GM21737 (cell line): ENCODE measurements around the gene EIF2D.

Experiments
- ATAC-seq: cut with Tn5 transposase; IDR thresholded peaks from one replicate; pipeline ENCODE4 v1.9.1; 2021; ENCODE audit warnings: mild to moderate bottlenecking, moderate library complexity; ENCODE audit not compliant: unreplicated experiment

The EIF2D gene

DNA sequence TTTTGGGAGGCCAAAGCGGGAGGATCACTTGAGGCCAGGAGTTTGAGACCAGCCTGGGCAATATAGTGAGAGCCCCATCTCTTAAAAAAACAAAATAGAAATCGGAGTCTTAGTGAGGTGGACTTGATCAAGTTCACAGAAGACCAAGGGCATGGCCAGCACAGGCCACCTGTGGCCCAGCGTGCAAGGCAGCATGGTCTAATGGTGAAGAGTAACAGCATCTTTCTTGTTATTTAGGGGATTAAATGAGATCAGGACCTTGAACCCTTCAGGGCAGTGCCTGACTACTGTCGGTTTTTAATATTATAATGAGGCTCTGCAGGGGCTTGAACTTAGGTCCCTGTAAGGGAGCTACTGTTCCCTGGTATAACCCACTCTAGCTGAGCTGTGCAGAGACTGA lies 38.5 kb downstream of the EIF2D start:
- no peak for ATAC-seq

DNA sequence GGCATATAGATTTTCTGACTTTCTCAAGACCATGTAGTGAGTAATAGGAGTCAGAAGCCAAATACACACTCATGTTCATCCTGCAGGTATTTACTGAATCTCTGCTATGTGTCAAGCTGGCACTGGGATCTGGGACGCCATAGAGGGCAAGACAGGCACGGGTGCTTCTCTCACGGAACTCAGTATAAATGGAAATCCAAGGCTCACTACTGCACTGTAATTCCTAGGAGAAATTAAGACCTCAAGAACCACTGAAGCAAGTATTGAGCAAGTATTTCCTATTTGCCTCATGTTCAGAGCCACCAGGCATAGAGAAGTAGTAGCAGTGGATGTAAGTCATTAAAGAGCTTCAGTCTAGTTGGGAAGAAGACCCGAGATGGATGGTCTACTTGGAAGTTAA lies 38.9 kb downstream of the EIF2D start:
- ATAC-seq, result no peak

GRCh38 chr1:206572835-206573234 lies 39.4 kb downstream of the EIF2D start:
- no peak for ATAC-seq

DNA sequence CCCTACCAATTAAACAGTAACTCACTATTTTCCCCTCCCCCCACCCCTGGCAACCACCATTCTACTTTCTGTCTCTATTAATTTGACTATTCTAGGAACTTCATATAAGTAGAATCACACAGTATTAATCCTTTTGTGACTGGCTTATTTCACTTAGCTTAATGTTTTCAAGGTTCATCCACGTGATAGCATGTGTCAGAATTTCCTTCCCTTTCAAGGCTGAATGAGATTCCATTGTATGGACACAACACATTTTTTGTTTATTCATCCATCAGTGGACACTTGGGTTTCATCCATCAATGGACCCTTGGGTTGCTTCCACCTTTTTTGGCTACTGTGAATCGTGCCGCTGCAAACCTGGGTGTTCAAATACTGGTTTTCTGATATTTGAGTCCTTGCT lies 41.7 kb downstream of the EIF2D start:
- no peak for ATAC-seq

GRCh38 chr1:206569556-206569955 lies 42.7 kb downstream of the EIF2D start:
- no peak for ATAC-seq

DNA sequence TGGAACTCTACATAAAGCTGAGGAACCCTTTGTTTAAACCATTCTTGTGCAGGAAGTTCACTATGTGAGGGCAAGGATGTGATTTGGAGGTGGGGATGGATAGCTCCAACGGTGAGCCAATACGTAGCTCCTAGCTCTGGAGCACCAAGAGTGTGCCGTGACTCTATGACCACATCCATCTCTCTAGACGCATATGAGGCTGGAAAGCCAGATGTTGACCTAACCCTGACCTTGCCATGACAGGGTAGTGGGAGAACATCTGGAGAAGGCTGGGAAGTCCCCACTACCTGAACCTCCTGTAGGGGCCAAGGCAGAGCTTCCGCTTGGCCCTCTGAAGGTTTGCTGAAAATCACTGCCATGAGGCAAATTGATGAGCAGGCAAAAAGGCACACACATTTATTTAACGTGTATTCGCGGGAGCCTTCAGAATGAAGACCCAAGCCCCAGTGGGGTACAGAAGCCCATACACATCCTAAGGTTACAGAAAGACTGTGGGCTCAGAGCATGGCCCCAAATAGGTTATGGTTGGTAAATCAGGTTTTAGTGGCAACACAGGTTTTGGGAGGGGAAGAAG lies 43.4 kb downstream of the EIF2D start:
- ATAC-seq, result no peak

- no peak for ATAC-seq
Observed at GRCh38 chr1:206568256-206568655, 44.0 kb downstream of the EIF2D start.

DNA sequence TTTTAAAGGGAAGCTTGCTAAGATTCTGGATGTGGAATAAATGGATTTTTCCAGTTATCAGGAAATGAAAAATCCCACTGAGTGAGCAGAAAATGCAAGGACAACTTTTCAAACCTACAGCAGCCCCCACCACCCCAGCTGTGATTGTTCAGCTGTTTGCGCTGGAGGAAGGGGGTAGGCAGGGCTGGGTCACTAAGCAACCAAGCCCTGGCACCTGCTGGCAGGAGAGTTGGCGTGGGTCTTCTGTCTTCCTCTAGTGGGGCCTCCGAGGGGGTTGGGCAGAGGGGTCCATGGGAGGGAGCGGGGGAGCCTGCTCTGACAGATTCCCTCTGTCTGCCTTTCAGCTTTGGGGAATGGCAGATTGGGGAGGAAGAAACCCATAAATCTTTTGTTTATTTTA lies 45.3 kb downstream of the EIF2D start:
- ATAC-seq, result no peak

DNA sequence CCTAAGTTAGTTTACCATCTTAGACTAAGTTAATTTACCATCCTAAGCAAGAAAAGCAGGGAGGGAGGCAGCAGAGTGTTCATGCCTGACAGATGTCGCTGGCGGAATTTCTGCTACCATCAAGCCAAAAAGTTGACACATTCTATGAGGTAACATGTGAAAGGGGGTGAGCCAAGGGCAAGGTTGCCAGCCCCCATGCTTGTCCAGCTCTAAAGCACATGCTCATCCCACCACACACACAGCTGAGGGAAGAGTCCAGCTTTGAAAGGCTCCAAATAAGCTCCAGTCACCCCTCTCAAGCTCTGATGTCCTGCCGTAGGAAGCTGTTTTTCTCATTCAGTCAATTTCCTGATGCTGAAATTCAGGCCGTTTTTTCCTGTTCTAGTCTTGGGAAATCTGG lies 46.3 kb downstream of the EIF2D start:
- no peak for ATAC-seq

GRCh38 chr1:206563367-206564207 lies 48.7 kb downstream of the EIF2D start:
- ATAC-seq, result peak; percentile 5

DNA sequence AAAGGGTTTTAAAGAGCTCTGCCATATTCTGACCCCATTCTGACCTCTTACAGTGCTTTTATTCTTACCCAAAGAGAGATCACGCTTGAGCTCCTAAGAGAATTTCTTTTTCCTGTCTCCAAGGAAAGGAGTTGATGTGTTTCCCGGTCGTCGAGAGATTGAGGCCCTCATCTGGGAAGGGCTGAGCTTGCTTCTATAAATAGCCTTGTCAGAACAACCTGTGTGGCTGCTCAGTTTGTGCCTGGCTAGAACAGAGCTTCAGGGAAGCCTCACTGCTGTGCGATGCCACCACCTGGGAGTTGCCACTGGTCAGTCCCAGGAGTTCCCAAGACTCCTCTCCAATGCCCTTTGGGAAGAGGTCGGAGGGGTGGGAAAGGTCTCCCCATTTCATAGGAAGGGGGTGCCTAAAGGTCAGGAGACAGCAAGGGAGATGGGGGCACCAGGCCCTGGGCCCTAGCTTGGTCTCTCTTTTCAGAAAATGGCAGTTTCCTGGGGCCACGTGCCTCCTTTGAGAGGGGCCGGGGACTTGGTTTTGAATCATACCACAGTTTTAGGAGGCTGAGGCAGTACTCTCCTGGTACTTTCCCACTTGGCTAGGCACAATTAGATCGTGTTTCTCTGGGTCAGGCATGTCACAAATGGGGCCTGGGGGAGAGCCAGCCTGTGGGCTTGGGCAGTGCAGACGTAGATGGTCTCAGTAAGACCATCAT lies 52.1 kb downstream of the EIF2D start:
- ATAC-seq, result no peak

GRCh38 chr1:206559672-206559995 lies 52.6 kb downstream of the EIF2D start:
- no peak for ATAC-seq

DNA sequence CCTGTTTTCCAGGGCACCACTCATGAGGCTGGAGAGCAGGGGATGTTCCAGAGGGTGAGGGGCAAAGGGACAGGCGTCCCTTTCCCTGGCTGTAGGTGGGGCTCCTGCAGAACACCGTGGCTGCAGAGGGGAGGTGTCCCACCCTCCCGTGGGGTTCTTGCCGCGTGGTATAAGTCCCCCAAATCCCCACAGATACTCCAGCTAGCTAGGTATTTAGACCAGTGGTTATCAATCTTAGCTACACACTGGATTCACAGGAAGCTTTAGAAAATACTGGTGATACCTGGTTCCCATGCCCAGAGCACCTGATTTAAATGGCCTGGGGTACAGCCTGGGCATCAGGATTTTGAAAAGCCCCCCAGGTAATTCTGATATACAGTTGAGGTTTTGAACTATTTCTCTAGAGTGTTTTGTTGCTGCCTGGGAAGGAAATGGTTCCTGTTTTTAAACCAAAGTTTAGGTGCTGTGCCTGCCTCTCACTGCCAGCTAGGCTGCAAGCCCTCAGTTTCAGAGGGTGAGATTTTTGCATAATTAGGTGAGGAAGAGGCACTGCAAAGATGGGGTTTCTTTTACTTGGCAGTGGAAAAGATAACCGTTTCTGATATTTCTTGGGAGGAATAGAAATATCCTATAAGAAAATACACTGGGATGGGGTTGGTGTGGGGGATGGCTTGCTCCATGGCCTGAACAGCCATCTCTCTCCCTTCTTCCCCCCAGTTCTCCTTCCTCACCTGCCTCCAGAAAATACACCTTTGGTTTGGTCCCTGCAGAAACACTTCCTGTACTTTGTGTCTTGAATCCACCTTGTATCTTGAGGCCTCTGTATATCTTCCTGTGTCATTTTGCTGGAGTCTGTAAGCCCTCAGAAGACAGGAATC lies 53.2 kb downstream of the EIF2D start:
- no peak for ATAC-seq

DNA sequence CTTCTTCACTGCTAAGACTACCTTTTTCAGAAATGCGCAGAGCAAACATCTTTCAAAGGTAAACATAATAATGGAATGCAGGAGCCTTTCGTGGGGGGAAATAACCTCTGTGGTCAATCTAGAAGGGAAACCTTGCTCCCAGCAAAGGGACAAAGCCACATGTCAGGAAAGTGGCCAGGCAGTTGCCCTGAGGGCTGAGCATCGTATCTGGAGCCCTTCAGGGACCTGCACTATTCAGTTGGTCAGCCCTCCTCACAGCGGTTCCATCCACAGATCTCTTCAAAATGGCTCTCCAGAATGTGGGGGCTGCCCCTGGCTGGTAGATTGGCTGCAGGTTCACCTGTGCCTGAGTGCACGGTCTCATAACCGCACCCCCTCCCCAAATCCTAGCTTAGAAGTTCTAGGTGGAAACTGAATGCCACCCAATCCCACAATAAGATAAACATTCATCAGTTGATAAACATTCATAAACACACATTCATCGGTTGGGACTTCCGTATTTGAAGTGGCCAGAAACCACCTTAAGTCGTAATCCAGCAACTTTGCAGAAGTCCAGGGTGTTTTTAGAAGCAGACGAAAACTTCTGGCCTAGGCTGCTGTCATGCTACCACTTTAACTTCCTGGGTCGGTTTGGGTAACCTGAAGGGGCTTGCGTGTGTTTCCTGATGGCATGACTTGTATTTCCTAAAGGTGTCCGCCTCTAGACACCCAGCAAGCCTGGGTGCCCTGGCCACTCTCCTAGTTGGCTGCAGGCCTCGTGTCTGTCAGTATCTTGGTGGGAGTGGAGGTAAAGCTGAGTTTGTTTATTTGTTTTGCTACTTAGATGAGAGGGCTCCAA lies 54.4 kb downstream of the EIF2D start:
- ATAC-seq, result no peak

DNA sequence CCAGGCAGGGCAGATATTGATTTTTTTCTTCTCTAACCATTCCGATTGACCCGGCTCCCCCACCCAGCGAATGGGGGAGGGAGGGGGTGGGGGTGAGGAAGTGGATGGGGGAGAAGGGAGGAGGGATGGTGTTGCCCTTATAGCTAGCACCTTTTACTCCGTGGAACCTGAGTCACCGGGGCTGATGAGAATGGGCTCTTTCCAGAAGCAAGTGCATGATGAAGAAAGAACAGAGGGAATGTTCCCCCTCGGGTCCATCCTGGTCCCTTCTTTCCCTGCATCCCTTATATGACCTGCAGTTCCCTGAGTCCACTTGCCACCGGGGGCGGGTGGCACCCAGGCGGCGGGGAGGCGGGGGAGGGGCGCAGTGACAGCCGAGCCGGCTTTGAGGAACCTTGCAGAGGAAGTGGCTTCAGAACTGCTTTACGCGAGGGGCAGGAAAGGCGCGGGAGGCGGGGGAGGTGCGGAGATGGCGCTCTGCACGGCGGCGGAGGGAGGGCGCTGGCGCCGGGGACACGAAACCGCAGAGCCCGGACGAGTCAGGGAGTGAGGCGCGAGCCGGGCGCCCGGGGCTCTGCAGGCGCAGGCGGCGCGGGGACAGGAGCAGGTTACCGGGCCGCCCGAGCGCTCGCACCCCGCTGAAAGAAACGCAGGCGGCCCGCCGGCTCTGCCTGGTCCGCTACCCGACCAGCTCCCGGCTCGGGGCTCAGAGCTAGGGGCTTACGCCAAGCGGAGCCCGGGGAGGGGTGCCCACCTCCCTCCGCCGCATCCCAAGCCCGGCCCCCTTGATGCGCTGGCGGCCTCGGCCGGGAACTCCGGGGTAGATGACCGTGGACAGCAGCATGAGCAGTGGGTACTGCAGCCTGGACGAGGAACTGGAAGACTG lies 55.3 kb downstream of the EIF2D start:
- peak; percentile 46 for ATAC-seq

- ATAC-seq, result no peak
Observed at GRCh38 chr1:206556047-206556749, 56.1 kb downstream of the EIF2D start.

DNA sequence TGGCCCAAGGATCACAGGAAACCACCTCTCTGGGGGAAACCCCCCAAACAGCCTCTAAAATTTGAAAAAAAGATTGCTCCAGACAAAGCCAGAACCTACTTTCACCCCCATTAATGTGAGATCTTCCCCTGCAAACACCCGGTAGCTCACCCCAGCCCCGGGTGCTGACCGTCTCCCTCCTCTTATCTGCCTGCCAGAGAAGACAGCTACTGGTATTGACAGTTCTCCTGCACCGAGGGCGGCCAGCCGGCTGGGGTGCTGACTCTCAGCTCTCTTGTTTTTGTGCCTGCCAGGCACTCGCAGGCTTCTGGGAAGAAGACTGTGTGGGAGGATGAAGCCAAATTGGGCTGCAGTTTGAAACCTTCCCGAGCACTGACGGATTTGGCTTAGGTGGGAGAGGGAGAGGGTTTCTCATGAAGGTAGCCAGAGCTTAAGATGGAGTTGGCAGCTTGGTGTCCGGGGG lies 56.8 kb downstream of the EIF2D start:
- ATAC-seq, result no peak

GRCh38 chr1:206554701-206555472 lies 57.4 kb downstream of the EIF2D start:
- ATAC-seq, result no peak
